Caco-2 (cell line): ENCODE measurements around the gene PRKCSH. TPM values are rescaled to one million over a fixed set of nuclear protein-coding genes. Genes with fewer than 3 reads are reported as not detected.

Source experiments
- BruUV-seq: library from RNA; stranded (reverse); fragments of 400-500 nt; replicated peaks from 2 replicates; lab custom pipeline; 2021; lab: Mats Ljungman, UMichigan
- CTCF ChIA-PET: fragments of 300-600 bp; sonication (Branson Sonifier 250); formaldehyde crosslinking; loops from one replicate; lab custom pipeline; 2022; ENCODE audit warnings: antibody characterized with exemption; lab: Charles Lee
- POLR2A ChIA-PET: fragments of 300-600 bp; sonication (Branson Sonifier 250); formaldehyde crosslinking; loops from one replicate; lab custom pipeline; 2022; ENCODE audit warnings: antibody characterized with exemption; lab: Charles Lee
- DNase-seq, 2 experiments: peaks; one replicate each; pipeline versions ENCODE4 v3.0.0 to v3.0.0-alpha.2; 2020 to 2022
- H3K27me3 ChIP-seq: replicated peaks from 2 replicates; pipeline ENCODE4 v1.6.0; 2011; ENCODE audit warnings: low read length; ENCODE audit not compliant: control insufficient read depth, insufficient read depth
- H3K36me3 ChIP-seq: 2 replicates; pipeline ENCODE4 v1.5.1; 2011; ENCODE audit warnings: low read length; ENCODE audit not compliant: control insufficient read depth, insufficient read depth
- H3K4me1 ChIP-seq: fragments of 250-450 bp; sonication (Bioruptor Pico); 2 replicates; pipeline ENCODE4 v1.5.1; 2020; ENCODE audit warnings: mild to moderate bottlenecking
- H3K4me3 ChIP-seq: 2 replicates; pipeline ENCODE4 v1.5.1; 2011; ENCODE audit warnings: low read depth, mild to moderate bottlenecking, control low read depth, low read length
- H3K9me3 ChIP-seq: fragments of 250-450 bp; sonication (Bioruptor Pico); 2 replicates; pipeline ENCODE4 v1.5.1; 2020; ENCODE audit warnings: mild to moderate bottlenecking, moderate library complexity
- H3K27ac Mint-ChIP-seq: one replicate; pipeline ENCODE4 v1.8.0; 2022; ENCODE audit warnings: mixed read lengths; ENCODE audit not compliant: unreplicated experiment
- H3K27me3 Mint-ChIP-seq: one replicate; pipeline ENCODE4 v1.8.0; 2022; ENCODE audit warnings: mixed read lengths; ENCODE audit not compliant: insufficient read depth, unreplicated experiment
- H3K36me3 Mint-ChIP-seq: one replicate; pipeline ENCODE4 v1.8.0; 2022; ENCODE audit warnings: mild to moderate bottlenecking, mixed read lengths; ENCODE audit not compliant: insufficient read depth, unreplicated experiment
- H3K4me1 Mint-ChIP-seq: one replicate; pipeline ENCODE4 v1.8.0; 2022; ENCODE audit warnings: low read depth, mixed read lengths; ENCODE audit not compliant: unreplicated experiment
- H3K4me3 Mint-ChIP-seq: one replicate; pipeline ENCODE4 v1.8.0; 2022; ENCODE audit warnings: mild to moderate bottlenecking, moderate library complexity, mixed read lengths; ENCODE audit not compliant: unreplicated experiment
- H3K9me3 Mint-ChIP-seq: one replicate; pipeline ENCODE4 v1.8.0; 2022; ENCODE audit warnings: mixed read lengths; ENCODE audit not compliant: unreplicated experiment
- CTCF ChIP-seq, 2 experiments: fragments of 200-600 bp in 1 of 2; IDR thresholded peaks; 1 replicate in 1 of 2; 2 replicates in 1 of 2; pipeline versions ENCODE4 v1.5.1 to v1.8.0; 2011 to 2022; ENCODE audit warnings: antibody characterized with exemption in 1 of 2, control low read depth in 1 of 2, inconsistent platforms in 1 of 2, low read depth in 1 of 2, low read length in 1 of 2, mild to moderate bottlenecking in 1 of 2, moderate library complexity in 1 of 2; ENCODE audit not compliant: insufficient read depth in 1 of 2, severe bottlenecking in 1 of 2, unreplicated experiment in 1 of 2
- intact Hi-C: fragments of 100-400 bp; cut with micrococcal nuclease; formaldehyde crosslinking; loops from one replicate; pipeline ENCODE4 v1.10.0; 2022; ENCODE audit not compliant: unreplicated experiment
- microRNA-seq: library from miRNA; unstranded; fragments of <30 nt; microRNA quantifications from one replicate; pipeline ENCODE4 v1.2.0, GENCODE V29; 2022
- total RNA-seq: library from RNA; stranded (reverse); gene quantifications from 2 replicates; pipeline ENCODE4 v1.2.3, GENCODE V29; 2022

Gene PRKCSH
- total RNA-seq, 1 experiment from 2014 or later: 456 TPM

- TF ChIP-seq CTCF (IDR thresholded peaks at IDR 0.05; ENCODE audit: insufficient read depth in 1 of 2, low read depth in 1 of 2, low read length in 1 of 2, severe bottlenecking in 1 of 2, unreplicated experiment in 1 of 2): no peak
- intact Hi-C loops: no loop called here
- H3K9me3 Mint-ChIP-seq: no peaks in the 10 kb centered on the region
- no peaks in the 10 kb centered on the region for H3K27me3 ChIP-seq
- ChIA-PET POLR2A (no interaction called here), CTCF (no interaction called here)
- H3K4me3 Mint-ChIP-seq: no peak overlapping the region
- H3K27ac Mint-ChIP-seq: no peak overlapping the region
- H3K27me3 Mint-ChIP-seq: no peaks in the 10 kb centered on the region
- no peaks in the 10 kb centered on the region for H3K9me3 ChIP-seq
- H3K4me1 Mint-ChIP-seq: peaks cover 7% of the 10 kb centered on the region
- no peak overlapping the region for H3K4me3 ChIP-seq
- no peak for DNase-seq
- BruUV-seq: no TSS peak
- peaks cover 10% of the 10 kb centered on the region for H3K36me3 Mint-ChIP-seq
- no peaks in the 10 kb centered on the region; the same call in 1 of the 2 replicates for H3K36me3 ChIP-seq
- no peaks in the 10 kb centered on the region for H3K4me1 ChIP-seq
Measured at GRCh38 chr19:11499890-11500420, 64.5 kb downstream of the PRKCSH start.

Small RNA genes within 50 kb of the gene (microRNA-seq; reads per million reads assigned to microRNA genes)
- gene MIR7974: 21.4 reads per million, percentile 58 among the genes with 10 or more reads in this experiment

Other genes with a start within 250 kb of the PRKCSH start
- 17.6 and 21.2 TPM in 2 replicates for gene KANK2, start 238.1 kb upstream of the PRKCSH start, total RNA-seq
- not detected in 2 replicates for gene ANGPTL8, start 196.0 kb upstream of the PRKCSH start, total RNA-seq
- 84.1 and 94.3 TPM in 2 replicates for gene DOCK6, start 173.1 kb upstream of the PRKCSH start, total RNA-seq
- not detected in 2 replicates for gene TSPAN16, start 139.5 kb upstream of the PRKCSH start, total RNA-seq
- gene RAB3D, start 96.0 kb upstream of the PRKCSH start, total RNA-seq: 28.0 and 35.2 TPM in 2 replicates
- gene TMEM205, start 89.4 kb upstream of the PRKCSH start, total RNA-seq: 68.3 and 76.1 TPM in 2 replicates
- 11.7 and 13.9 TPM in 2 replicates for gene CCDC159, start 89.1 kb upstream of the PRKCSH start, total RNA-seq
- gene PLPPR2, start 80.2 kb upstream of the PRKCSH start, total RNA-seq: 5.6 and 7.4 TPM in 2 replicates
- 3.7 and 3.9 TPM in 2 replicates for gene SWSAP1, start 61.0 kb upstream of the PRKCSH start, total RNA-seq
- 6.1 and 7.9 TPM in 2 replicates for gene EPOR, start 51.3 kb upstream of the PRKCSH start, total RNA-seq
- gene RGL3, start 16.3 kb upstream of the PRKCSH start, total RNA-seq: 53.1 and 58.8 TPM in 2 replicates
- not detected in 2 replicates for gene ODAD3, start 514 bp upstream of the PRKCSH start, total RNA-seq
- not detected in 2 replicates for gene ELAVL3, start 45.4 kb downstream of the PRKCSH start, total RNA-seq
- gene ZNF653, start 70.2 kb downstream of the PRKCSH start, total RNA-seq: 6.1 and 8.9 TPM in 2 replicates
- gene ECSIT, start 93.5 kb downstream of the PRKCSH start, total RNA-seq: 39.8 and 44.8 TPM in 2 replicates
- 0.54 and 0.84 TPM in 2 replicates for gene CNN1, start 103.2 kb downstream of the PRKCSH start, total RNA-seq
- 48.5 and 49.4 TPM in 2 replicates for gene ELOF1, start 123.6 kb downstream of the PRKCSH start, total RNA-seq
- gene ACP5, start 142.0 kb downstream of the PRKCSH start, total RNA-seq: 0.48 TPM in 1 of 2 replicates, not detected in the other
- 8.1 and 9.0 TPM in 2 replicates for gene ZNF627, start 161.8 kb downstream of the PRKCSH start, total RNA-seq